ENCODE results near the gene KRTAP10-12. TPM values are rescaled to one million over a fixed set of nuclear protein-coding genes. Genes with fewer than 3 reads are reported as not detected.
"Not testable (repeated sequence)": the region's sequence is repeated elsewhere in the genome, so short reads cannot be mapped to it uniquely, and the experiment has no call there.

KRTAP10-12 gene
- total and polyA plus RNA-seq, 4 donors, result not detected

GRCh38 chr21:44658913-44659595 is 37.9 kb upstream of the KRTAP10-12 start (continued):
- TF ChIP-seq, protein P1, sequence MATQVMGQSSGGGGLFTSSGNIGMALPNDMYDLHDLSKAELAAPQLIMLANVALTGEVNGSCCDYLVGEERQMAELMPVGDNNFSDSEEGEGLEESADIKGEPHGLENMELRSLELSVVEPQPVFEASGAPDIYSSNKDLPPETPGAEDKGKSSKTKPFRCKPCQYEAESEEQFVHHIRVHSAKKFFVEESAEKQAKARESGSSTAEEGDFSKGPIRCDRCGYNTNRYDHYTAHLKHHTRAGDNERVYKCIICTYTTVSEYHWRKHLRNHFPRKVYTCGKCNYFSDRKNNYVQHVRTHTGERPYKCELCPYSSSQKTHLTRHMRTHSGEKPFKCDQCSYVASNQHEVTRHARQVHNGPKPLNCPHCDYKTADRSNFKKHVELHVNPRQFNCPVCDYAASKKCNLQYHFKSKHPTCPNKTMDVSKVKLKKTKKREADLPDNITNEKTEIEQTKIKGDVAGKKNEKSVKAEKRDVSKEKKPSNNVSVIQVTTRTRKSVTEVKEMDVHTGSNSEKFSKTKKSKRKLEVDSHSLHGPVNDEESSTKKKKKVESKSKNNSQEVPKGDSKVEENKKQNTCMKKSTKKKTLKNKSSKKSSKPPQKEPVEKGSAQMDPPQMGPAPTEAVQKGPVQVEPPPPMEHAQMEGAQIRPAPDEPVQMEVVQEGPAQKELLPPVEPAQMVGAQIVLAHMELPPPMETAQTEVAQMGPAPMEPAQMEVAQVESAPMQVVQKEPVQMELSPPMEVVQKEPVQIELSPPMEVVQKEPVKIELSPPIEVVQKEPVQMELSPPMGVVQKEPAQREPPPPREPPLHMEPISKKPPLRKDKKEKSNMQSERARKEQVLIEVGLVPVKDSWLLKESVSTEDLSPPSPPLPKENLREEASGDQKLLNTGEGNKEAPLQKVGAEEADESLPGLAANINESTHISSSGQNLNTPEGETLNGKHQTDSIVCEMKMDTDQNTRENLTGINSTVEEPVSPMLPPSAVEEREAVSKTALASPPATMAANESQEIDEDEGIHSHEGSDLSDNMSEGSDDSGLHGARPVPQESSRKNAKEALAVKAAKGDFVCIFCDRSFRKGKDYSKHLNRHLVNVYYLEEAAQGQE (IDR thresholded peaks at IDR 0.05), result no peak

- not testable (repeated sequence) for H3K4me3 ChIP-seq (ENCODE audit: low read depth in 1 of 3, low read length in 3 of 3); H3K36me3 ChIP-seq (ENCODE audit: control insufficient read depth in 4 of 4, insufficient read depth in 3 of 4, low read depth in 1 of 4, low read length in 3 of 4); H3K27ac ChIP-seq (ENCODE audit: low read depth in 1 of 2, low read length in 2 of 2); H3K4me1 ChIP-seq (ENCODE audit: control insufficient read depth in 4 of 4, insufficient read depth in 4 of 4, low read length in 3 of 4); H3K9me3 ChIP-seq (ENCODE audit: control insufficient read depth in 4 of 4, low read length in 3 of 4); H3K9ac ChIP-seq (ENCODE audit: low read depth in 1 of 2, low read length in 2 of 2); DNase-seq (ENCODE audit: low spot score); H3K27me3 ChIP-seq (ENCODE audit: control insufficient read depth in 4 of 4, insufficient read depth in 4 of 4, low read length in 3 of 4)
- WGBS, result 55% methylated on average over 7 of the region's 7 CpGs
Observed at GRCh38 chr21:44661567-44661966, 35.4 kb upstream of the KRTAP10-12 start.

DNA sequence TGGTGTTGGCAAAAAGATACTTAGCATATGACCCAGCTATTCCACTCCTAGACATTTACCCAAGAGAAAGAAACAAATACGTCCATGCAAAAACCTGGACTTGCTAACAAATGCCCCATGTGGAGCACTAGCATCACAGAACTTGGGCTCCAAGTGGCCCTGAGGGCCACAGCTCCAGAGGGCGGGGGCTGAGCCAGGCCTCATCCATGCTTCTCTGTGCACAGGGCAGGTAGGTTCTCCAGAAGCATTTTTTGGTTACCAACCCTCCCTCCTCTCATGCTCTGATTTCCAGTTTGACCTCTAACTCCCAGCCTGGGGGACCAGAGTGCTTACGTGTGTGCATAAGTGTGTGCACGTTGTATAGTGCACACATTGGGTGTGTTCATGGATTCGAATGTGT is 32.3 kb upstream of the KRTAP10-12 start:
- H3K27me3 ChIP-seq (ENCODE audit: control insufficient read depth in 4 of 4, insufficient read depth in 4 of 4, low read length in 3 of 4), result peaks cover 0 to 4% (median 0%) of the 10 kb centered on the region in 4 donors
- DNase-seq (ENCODE audit: low spot score), result no peak

More for the DNA sequence above, 32.3 kb upstream of the KRTAP10-12 start:
- no peak overlapping the region for H3K9ac ChIP-seq (ENCODE audit: low read depth in 1 of 2, low read length in 2 of 2)
- WGBS, result 77% methylated on average over 5 of the region's 5 CpGs
- H3K36me3 ChIP-seq (ENCODE audit: control insufficient read depth in 4 of 4, insufficient read depth in 3 of 4, low read depth in 1 of 4, low read length in 3 of 4), result no peaks in the 10 kb centered on the region
- H3K4me1 ChIP-seq (ENCODE audit: control insufficient read depth in 4 of 4, insufficient read depth in 4 of 4, low read length in 3 of 4), result no peaks in the 10 kb centered on the region
- no peak overlapping the region for H3K27ac ChIP-seq (ENCODE audit: low read depth in 1 of 2, low read length in 2 of 2)
- H3K4me3 ChIP-seq (ENCODE audit: low read depth in 1 of 3, low read length in 3 of 3), result no peak overlapping the region
- no peaks in the 10 kb centered on the region for H3K9me3 ChIP-seq (ENCODE audit: control insufficient read depth in 4 of 4, low read length in 3 of 4)
- TF ChIP-seq GABPA (IDR thresholded peaks at IDR 0.05 in 1 of 2, conservative IDR thresholded peaks at IDR 0.05 in 1 of 2) (no peak), FOXA2 (IDR thresholded peaks at IDR 0.05) (no peak)
- TF ChIP-seq, protein P2, sequence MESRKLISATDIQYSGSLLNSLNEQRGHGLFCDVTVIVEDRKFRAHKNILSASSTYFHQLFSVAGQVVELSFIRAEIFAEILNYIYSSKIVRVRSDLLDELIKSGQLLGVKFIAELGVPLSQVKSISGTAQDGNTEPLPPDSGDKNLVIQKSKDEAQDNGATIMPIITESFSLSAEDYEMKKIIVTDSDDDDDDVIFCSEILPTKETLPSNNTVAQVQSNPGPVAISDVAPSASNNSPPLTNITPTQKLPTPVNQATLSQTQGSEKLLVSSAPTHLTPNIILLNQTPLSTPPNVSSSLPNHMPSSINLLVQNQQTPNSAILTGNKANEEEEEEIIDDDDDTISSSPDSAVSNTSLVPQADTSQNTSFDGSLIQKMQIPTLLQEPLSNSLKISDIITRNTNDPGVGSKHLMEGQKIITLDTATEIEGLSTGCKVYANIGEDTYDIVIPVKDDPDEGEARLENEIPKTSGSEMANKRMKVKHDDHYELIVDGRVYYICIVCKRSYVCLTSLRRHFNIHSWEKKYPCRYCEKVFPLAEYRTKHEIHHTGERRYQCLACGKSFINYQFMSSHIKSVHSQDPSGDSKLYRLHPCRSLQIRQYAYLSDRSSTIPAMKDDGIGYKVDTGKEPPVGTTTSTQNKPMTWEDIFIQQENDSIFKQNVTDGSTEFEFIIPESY (IDR thresholded peaks at IDR 0.05), result no peak
- TF ChIP-seq, protein P3, sequence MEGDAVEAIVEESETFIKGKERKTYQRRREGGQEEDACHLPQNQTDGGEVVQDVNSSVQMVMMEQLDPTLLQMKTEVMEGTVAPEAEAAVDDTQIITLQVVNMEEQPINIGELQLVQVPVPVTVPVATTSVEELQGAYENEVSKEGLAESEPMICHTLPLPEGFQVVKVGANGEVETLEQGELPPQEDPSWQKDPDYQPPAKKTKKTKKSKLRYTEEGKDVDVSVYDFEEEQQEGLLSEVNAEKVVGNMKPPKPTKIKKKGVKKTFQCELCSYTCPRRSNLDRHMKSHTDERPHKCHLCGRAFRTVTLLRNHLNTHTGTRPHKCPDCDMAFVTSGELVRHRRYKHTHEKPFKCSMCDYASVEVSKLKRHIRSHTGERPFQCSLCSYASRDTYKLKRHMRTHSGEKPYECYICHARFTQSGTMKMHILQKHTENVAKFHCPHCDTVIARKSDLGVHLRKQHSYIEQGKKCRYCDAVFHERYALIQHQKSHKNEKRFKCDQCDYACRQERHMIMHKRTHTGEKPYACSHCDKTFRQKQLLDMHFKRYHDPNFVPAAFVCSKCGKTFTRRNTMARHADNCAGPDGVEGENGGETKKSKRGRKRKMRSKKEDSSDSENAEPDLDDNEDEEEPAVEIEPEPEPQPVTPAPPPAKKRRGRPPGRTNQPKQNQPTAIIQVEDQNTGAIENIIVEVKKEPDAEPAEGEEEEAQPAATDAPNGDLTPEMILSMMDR (IDR thresholded peaks at IDR 0.05; ENCODE audit: low read depth, low read length, missing input control), result no peak
